MM.1S (cell line): Measurements from ENCODE around the gene MACROD2.

Experiments
- CTCF ChIP-seq: fragments of 300-600 bp; sonication (generic); IDR thresholded peaks from 2 replicates; pipeline ENCODE4 v1.5.1; 2016; ENCODE audit warnings: antibody characterized with exemption, low read length, mixed read lengths
- EZH2 ChIP-seq: fragments of 300-600 bp; sonication (generic); optimal IDR thresholded peaks from 2 replicates; pipeline ENCODE3; 2017; ENCODE audit warnings: low read depth, mild to moderate bottlenecking, antibody characterized with exemption, low read length, mixed read lengths
- EZH2phosphoT487 ChIP-seq: fragments of 300-600 bp; sonication (generic); IDR thresholded peaks from 2 replicates; pipeline ENCODE4 v1.6.1; 2018; ENCODE audit warnings: antibody characterized with exemption, low read length

DNA sequence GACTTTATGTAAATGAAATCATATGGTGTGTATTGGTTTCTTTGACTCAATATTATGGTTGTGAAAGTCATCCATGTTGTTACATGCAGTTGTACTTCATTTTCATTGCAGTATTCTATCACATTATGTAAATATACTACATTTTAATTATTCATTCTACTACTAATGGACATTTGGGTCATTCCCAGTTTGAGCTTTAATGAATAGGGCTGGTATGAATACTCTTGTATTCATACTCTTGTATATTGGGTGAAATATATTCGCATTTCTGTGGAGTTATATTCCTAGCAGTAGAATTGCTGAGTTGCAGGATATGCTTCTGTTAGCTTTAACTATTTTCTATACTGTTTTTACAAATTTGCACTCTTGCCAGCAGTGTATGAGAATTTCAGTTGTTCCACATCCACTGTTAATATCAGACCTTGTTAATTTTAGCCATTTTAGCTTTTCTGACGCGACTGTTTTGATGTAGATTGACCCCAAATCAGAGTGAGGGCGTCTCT lies 1633.6 kb downstream of the MACROD2 start:
- no peak for TF ChIP-seq EZH2phosphoT487
- TF ChIP-seq EZH2 = no peak
- TF ChIP-seq CTCF = no peak
